NCI-H2107 treated with DMSO at 0.1 percent for 48 hours (cell line): ENCODE measurements around the gene ADGRD1.
"Not testable (repeated sequence)": the region's sequence is repeated elsewhere in the genome, so short reads cannot be mapped to it uniquely, and the experiment has no call there.

Experiments used
- DNase-seq: peaks from one replicate; lab custom pipeline; 2025; ENCODE audit not compliant: unreplicated experiment; lab: John Stamatoyannopoulos, UW

ADGRD1 gene

DNA sequence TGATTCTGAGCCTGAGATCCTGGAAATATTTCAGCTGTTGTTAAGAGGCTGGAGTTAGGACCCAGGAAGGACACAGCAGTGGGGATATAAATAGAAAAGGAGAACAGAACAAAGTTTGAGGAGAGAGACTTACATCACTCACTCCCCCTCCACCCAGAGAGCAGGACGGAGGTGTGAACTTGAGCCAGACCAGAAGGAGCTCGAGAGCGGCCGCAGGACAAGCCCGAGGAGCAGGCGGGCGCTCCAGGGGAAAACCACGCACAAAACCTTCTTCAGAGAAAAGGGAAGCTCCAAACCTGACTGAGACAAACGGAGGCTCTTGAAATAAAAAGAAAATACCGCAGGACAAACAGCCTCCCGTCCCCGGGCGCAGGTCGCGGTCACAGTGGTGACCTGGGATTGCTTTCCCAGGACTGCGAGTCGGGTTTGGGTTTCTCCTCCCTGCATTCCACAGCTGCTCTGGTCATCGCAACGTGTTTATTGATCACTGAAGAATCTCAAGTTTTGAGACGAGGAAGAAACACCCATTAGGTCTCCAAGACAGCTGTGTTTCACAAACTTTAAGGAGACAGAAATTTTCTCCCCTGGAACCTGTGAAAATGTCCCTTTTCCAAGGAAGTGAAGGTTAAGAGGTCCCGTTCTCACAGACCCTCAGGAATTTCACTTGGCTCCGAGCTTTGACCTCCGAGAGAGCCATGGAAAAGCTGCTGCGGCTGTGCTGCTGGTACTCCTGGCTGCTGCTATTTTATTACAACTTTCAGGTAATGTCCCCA, at the start of gene ADGRD1:
TSS of gene ADGRD1 (plus strand) at position 137 of the 773 bp plus-strand sequence. CDS start at position 696, 559 bp downstream.
- DNase-seq = no peak

DNA sequence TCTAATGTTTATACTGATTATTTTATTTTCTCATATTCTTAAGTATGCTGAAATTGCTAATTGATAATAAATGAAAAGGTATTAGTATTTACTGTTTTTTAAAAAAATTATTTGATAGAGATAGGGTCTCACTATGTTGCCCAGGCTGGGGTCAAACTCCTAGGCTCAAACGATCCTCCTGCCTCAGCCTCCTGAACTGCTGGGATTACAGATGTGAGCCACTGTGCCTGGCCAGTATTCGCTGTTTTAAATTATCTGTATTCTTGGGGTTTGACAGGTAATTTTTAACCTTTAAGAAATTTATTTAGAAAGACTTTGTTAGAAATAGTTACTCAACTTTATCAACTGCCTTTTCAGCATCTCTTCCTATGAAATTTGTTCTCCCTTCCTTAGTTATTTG, 49.6 kb upstream of the ADGRD1 start:
- DNase-seq = no peak

DNA sequence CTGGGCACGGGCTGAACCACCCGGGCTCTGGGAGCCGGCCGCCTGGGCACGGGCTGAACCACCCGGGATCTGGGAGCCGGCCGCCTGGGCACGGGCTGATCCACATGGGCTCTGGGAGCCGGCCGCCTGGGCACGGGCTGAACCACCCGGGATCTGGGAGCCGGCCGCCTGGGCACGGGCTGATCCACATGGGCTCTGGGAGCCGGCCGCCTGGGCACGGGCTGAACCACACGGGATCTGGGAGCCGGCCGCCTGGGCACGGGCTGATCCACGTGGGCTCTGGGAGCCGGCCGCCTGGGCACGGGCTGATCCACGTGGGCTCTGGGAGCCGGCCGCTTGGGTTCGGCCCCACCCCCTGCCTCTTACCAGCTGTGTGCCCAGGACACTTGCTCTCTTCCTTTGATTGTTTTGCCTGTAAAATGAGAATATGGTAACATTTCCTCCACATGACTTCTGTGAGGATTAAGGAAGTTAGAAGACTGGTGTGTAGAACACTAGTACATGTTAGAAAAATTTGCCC, 48.7 kb upstream of the ADGRD1 start:
- not testable (repeated sequence) for DNase-seq

DNA sequence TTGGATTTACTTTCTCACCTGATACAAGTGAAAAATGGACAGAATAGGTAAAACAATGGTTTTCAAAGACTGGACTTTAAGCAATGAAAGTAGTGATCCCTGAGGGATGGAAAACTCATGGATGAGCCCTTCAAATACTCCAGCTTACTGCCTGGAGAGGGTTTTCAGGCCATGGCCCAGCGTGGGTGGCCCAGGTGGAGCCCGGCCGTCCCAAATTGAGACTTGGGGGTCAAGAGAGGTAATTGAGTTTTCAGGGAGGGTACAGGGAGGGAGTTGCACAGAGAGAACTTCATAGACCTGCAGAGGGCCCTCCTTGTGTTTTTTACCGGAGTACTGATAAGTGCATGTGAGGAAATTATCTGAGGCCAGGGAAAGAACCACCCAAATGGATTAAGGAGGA, 44.6 kb upstream of the ADGRD1 start:
- no peak for DNase-seq

DNA sequence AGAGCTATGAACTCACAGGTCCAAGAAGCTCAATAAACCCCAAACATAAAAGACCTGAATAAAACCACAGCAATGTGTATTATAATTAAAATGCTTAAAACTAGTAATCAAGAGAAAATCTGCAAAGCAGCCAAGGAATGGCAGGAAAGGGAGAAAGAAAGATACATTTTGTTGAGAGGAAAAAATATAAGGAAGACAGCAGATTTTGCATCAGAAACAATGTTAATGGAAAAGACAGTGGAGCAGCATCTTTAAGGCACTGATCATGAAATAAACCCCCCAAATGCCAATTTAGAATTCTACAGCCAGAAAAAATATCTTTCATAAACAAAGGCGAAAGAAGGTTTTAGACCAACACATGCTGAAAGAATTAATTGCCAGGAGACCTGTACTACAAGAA, 42.5 kb upstream of the ADGRD1 start:
- DNase-seq = no peak

DNA sequence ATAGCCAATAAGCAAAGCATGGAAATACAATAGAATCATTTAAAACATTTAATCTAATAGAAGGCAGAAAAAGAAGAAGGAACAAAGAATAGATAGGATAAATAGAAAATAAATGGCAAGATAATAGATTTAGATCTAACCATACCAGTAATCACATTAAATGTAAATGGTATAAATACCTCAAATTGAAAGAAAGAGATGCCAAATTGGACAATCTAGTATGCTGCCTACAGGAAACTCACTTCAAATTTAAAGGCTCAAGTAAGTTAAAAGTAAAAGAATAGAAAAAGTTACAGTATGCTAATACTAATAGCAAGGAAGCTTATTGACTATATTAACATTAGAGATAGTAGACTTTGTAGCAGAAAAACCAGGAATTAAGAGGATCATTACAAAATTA, 41.8 kb upstream of the ADGRD1 start:
- DNase-seq = no peak

DNA sequence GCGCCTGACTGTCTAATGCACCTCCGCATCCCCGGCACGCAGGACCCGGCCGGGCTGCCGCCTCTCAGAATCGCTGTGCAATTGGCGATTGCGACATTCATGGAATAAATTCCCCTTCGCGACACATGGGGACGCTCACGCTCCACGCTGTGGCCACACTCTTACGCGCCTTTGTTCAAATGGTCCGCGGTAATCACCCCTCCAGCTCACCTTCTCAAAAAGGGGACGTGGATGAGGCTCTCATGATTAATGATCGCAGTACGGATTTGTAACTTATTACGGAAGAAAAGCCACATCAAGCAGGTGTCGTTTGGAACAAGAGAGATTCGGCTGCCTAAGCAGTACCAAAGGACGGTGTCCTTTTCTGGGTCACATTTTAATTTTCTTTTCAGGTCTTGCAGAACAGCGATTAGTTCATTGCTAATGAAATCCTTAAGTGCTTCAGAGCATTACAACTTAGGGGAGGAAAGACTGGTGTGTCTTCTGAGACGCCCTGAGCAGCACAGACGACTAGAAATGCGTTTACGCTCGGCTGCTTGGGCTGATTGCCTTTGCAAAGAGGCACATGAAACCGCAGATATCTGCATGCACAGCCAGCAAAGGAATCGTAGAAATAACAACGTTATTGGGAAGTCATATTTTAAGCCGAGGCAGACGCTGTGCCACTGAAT, 37.3 kb upstream of the ADGRD1 start:
- DNase-seq = peak; percentile 42

DNA sequence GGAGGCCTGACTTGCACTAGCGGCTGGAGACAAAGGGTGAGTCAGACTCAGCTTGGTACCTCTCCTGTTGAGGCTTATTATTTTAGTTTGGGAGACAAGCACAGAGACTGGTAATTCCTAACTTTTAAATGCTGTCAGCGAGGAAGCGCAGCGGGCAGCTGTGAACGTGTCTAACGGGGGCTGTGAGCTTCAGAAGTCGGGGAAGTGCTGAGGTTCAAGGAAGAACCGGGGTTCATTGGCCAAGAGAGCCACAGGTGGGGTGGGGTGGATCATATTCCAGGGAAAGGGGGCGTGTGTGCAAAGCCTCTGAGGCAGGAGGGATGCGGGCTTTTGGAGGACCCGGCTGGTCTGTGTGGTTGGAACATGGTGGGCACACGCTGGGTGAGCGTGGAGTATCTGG, 36.1 kb upstream of the ADGRD1 start:
- DNase-seq = no peak

DNA sequence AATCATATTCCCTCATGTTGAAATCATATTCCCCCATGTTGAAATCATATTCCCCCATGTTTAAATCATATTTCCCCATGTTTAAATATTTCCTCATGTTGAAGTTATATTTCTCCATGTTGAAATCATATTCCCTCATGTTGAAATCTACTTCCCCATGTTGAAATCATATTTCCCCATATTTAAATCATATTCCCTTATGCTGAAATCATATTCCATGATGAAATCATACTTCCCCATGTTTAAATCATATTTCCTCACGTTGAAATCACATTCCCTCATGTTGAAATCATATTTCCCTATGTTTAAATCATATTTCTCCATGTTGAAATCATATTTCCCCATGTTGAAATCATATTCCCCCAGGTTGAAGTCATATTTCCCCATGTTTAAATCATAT, 34.6 kb upstream of the ADGRD1 start:
- no peak for DNase-seq

DNA sequence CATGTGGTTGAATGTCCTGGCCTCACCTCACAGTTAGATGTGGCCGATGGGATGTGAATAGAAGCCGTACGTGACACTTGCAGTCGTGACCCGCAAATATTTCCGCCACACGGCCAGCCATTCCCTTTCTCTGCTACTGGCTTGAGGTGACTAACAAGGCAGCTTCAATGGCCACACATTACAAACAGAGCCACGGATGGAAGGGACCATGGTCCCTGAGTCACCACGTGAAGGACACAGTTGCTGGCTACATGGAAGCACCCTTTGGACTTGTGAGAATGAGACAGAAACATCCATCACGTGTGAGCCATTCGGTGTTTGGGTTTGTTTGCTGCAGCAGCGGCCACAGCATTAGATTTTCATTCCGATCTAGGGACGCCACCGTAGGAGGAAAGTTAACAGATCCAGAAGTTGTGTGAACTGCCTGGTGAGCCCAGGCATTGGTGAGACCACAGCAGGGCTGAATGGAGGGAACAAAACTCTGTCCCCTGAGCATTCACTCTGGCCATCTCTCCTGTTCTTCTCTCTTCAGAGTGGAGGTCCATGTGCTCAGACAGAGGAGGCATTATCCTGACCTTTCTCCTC, 33.5 kb upstream of the ADGRD1 start:
- no peak for DNase-seq

DNA sequence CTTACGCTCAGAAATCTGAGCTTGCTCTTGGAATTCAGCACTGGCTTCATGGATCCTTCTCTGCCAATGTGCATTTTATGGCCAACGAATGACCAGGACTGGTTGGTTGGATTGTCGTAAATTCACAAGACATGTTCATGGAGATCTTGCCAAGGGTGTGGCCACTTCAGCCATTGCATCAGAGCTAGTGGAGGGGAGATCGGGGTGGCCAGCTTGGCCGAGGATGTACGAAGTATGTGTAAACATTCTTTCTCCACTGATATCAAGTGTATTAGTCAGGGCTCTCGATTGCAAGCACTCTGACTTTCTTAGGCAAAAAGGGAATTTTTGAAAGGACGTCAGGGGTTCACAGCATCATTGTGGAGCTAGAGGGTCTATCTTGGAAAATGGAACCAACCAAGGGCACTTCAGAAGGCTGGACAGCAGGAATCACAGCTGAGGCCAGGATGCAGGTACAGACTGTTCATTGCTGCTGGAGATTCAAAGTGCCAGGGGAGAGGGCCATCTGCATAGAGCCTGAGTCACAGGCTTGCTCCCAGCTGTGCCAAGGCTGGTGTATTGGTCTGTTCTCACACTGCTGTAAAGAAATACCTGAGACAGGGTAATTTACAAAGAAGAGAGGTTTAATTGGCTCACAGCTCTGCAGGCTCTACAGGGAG, 32.9 kb upstream of the ADGRD1 start:
- DNase-seq = no peak

DNA sequence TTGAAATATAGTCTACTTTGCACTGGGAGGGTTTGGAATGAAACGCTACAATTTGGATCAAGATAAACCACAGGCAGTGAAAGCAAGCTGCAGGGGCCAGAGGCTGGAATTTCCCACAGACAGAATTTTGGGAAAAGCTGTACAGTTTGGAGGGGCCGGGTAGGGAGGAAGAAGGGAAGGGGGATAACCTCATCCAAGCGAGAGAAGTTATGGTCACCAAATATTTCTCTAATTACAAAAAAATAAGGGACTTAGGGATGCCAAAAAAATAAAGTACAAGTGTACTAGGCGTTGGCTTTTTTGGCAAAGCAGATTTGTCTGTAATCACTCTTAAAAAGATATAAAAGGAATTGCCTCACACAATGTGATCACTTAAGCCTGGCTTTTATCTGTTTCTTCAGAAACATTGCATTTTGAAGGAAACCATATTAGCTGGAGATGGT, 31.2 kb upstream of the ADGRD1 start:
- no peak for DNase-seq

DNA sequence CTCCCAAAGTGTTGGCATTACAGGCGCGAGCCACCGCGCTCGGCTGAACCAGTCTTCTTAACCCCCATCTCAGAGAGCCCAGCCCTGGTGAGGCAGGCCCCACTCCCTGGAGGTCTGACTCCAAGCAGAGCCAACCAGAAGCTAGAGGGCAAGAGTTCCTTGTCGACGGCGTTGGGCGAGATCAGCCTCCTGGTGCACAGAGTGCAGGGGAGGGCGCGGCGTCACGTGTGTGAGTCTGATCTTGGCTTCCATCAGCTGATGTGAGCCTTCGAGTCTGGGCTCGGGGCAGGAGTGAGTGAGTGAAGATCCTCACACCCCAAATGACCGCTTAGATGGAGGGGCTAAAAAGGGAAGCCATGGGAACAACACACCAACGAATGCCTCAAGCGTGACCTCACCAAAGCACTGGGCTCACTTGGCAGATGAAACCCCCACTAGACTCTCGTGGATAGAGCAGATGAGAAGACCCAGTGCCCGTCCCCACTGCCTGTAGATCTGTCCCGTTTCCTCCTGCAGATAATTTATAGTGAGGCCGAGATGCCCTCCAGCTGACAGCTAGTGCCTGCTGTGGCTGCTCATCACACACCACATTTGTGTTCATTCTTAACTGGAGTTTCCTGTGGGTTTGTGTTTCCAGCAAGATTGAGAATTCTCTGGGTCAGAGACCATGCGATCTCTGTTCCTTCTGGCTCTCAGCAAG, 28.6 kb upstream of the ADGRD1 start:
- DNase-seq = no peak

DNA sequence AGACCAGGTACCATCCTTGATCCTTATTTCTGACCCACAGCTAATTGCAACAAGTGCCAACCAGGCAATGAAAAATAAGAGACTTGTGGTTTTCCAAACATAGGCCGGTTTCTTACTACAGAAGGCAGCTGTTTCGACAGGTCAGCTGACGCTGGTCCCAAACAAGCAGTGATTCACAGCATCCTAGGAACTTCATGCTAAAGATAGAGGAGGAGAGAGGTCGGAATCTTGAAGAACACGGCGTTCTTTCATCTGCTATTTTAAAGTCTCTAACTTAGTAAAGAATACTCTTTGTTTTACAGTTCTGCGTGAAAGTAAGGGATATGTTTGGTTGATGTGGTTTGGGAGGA, 28.1 kb upstream of the ADGRD1 start:
- no peak for DNase-seq

DNA sequence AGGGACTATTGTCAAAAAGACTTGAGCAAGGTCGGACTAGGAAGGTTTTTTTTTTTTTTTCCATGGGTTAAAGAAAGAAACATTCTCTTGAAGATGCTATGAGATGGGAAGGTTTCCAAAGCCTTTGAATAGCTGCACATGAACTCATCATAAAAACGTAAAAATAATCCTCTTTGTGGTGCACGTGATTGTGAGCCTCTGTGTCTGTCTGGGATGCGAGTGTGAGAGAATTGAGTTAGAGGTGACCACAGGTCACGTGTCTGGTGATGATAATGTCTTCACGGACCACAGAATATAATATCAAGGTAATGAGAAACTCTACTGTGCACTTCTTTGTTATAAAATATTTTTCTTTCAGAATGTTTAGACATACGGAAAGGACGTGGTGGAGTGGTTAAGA, 24.3 kb upstream of the ADGRD1 start:
- no peak for DNase-seq

DNA sequence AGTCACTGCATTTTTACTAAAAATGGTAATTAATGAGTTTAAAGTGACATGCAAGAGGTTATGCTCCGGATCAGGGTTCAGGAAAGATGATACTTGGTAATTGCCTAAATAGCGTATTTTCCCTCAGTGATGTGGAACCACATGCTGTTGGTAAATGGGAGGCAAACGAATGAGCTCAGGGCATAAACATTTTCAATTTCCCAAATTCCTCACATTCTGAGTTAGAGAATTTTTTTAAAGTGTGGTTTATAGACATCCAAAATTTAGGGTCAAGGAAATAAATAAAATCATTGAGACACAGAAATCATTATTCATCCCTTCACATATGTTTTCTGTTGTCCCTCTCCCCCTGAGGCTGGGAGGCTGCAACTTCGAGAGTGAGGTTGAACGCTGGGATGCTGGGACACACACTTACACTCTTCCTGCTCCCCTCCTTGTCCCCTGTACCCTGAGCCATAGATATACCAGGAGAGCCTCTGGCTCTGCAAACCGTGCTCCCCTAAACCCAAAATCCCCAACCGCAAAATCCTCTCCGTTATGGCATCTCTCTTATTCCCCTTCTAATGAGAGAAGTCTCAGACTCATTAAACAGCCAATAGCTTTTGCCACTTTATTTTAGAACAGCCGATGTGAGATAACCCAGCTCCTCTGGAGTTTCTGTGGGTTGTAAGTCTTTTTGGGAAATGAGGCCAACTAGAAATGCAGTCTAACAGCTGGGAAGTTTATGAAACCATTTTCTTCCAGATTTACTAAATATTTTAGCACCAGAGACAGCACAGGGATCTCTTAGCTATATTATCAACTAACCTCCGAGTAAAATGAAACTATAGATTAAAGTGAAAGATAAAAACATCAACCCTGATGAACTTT, 21.4 kb upstream of the ADGRD1 start:
- no peak for DNase-seq

DNA sequence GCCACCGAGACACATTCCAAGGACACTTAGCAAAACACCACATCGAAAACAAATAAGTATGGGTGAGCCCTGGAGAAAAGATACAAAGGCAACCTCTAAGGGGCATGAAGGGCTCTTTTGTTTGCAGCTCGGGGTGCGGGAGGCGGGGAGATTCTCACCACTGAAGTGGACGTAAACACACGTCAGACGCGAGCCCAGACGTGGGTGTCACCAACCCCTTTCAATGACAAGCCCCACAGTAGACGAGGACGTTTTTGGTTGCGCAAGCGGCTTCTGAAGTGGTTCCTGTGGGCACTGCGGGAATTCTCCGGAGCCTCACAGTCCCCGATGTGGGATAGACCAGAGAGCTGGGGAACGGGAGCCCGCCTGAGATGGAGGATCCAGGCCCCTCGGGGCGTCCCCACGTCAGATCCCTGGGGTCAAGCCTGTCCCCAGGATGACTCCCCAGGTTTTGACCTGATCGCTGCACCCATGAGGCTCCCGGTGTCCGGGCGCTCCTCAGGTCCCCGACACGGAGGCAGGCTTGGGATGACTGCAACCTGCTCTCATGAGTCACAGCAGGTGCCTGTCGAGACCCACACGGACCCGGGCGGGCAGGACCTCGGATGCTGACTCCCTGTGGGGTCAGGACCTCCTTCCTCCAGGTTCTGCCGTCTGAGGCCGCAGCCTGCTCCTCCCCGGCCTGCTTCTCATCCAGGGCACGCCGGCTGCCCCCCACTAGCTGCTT, 20.3 kb upstream of the ADGRD1 start:
- no peak for DNase-seq

DNA sequence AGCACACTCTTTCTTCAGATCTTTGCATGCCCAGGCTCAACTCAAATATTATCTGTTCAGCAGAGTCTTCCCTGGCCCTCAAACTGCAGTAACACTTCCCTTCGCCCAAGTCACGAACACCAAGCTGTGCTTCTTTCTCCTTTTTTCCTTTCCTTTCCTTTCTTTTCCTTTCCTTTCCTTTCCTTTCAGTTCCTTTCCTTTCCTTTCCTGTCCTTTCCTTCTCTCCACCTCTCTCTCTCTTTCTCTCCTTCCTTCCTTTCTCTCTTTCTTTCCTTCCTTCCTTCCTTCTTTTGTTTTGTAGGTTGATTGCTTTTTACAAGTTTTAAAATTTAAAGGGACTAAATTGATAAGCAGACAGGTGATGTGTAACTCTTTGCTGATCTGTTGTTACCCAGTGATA, 19.0 kb upstream of the ADGRD1 start:
- DNase-seq = no peak

DNA sequence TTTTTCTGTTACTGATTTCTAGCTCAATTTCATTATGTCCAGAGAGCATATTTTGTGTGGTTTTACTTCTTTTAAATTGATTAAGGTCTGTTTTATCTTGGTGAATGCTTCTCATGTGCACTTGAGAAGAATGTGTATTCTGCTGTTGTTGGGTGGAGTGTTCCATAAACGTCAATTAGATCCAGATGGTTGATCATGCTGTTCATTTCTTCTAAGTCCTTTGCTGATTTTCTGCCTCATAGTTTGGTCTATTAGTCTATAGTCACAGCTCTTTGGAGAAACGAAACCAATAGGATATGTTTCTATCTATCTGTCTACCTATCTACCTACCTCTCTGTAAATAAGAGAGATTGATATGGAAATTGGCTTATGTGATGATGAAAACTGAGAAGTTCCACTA, 17.1 kb upstream of the ADGRD1 start:
- DNase-seq = no peak
